GM12878 (cell line): Measurements from ENCODE around the gene TUBB4B. TPM values are rescaled to one million over a fixed set of nuclear protein-coding genes. Genes with fewer than 3 reads are reported as not detected.

Experiments
- ATAC-seq: fragments of 200-7000 bp; cut with Tn5 transposase; 3 replicates; pipeline ENCODE4 v1.9.1; 2020; ENCODE audit warnings: mild to moderate bottlenecking, moderate library complexity
- BruUV-seq: library from RNA; stranded (reverse); fragments of 400-500 nt; replicated peaks from 2 replicates; lab custom pipeline; 2021; lab: Mats Ljungman, UMichigan
- CTCF ChIA-PET: fragments of 300-600 bp; sonication (Branson Sonifier 250); formaldehyde crosslinking; extraction: SDS; loops from one replicate; lab custom pipeline; 2021; ENCODE audit warnings: inconsistent platforms; lab: Yijun Ruan, JAX
- POLR2A ChIA-PET: fragments of 350-600 bp; formaldehyde crosslinking; extraction: SDS; loops from one replicate; lab custom pipeline; 2021; ENCODE audit warnings: inconsistent platforms; lab: Charles Lee
- RAD21 ChIA-PET: fragments of 300-600 bp; sonication (Branson Sonifier 250); formaldehyde crosslinking; loops from one replicate; lab custom pipeline; 2023; ENCODE audit warnings: antibody characterized with exemption; ENCODE audit not compliant: unreplicated experiment; lab: Charles Lee
- SMC1A ChIA-PET: fragments of 300-600 bp; sonication (Branson Sonifier 250); formaldehyde crosslinking; loops from one replicate; lab custom pipeline; 2023; ENCODE audit not compliant: unreplicated experiment, uncharacterized antibody; lab: Charles Lee
- DNase-seq: peaks from one replicate; pipeline ENCODE4 v3.0.0-alpha.2; 2011; ENCODE audit warnings: low read depth, low spot score
- FAIRE-seq: peaks from 3 replicates; lab custom pipeline; 2011; peaks lifted over from hg19 to GRCh38; lab: Jason Lieb, UNC
- H2AFZ ChIP-seq: 2 replicates; pipeline ENCODE4 v1.6.0; 2011; ENCODE audit warnings: low read depth, low read length, control low read depth; ENCODE audit not compliant: control insufficient read depth
- H3K27ac ChIP-seq: 2 replicates; pipeline ENCODE4 v1.5.1; 2011; ENCODE audit warnings: control low read depth; ENCODE audit not compliant: control insufficient read depth, insufficient read depth
- H3K27me3 ChIP-seq, 2 experiments: replicated peaks in 1 of 2; 2 replicates each; pipeline versions ENCODE4 v1.6.0 to v1.6.1; 2011; ENCODE audit warnings: low read length in 1 of 2; ENCODE audit not compliant: control insufficient read depth in 2 of 2, insufficient read depth in 2 of 2
- H3K36me3 ChIP-seq, 2 experiments: 2 replicates each; pipeline ENCODE4 v1.5.1; 2011; ENCODE audit warnings: low read length in 1 of 2; ENCODE audit not compliant: control insufficient read depth in 2 of 2, insufficient read depth in 2 of 2
- H3K4me1 ChIP-seq: 2 replicates; pipeline ENCODE4 v1.6.1; 2011; ENCODE audit warnings: mild to moderate bottlenecking, low read length, moderate library complexity, mixed read lengths; ENCODE audit not compliant: control insufficient read depth, insufficient read depth
- H3K4me2 ChIP-seq: 2 replicates; pipeline ENCODE4 v1.6.0; 2011; ENCODE audit warnings: control low read depth; ENCODE audit not compliant: control insufficient read depth, insufficient read depth
- H3K4me3 ChIP-seq: fragments of 200-600 bp; sonication (generic); 2 replicates; pipeline ENCODE4 v1.5.1; 2016
- H3K79me2 ChIP-seq: 2 replicates; pipeline ENCODE4 v1.6.0; 2011; ENCODE audit warnings: low read length; ENCODE audit not compliant: control insufficient read depth, insufficient read depth
- H3K9ac ChIP-seq: 2 replicates; pipeline ENCODE4 v1.8.0; 2011; ENCODE audit warnings: low read length, control low read depth, mixed read lengths; ENCODE audit not compliant: control insufficient read depth, insufficient read depth
- H3K9me3 ChIP-seq: replicated peaks from 3 replicates; pipeline ENCODE4 v1.5.1; 2011; ENCODE audit warnings: mild to moderate bottlenecking, low read length; ENCODE audit not compliant: control insufficient read depth, insufficient read depth
- H4K20me1 ChIP-seq: 2 replicates; pipeline ENCODE4 v1.6.0; 2011; ENCODE audit not compliant: control insufficient read depth, insufficient read depth
- CHD1 ChIP-seq: IDR thresholded peaks from 2 replicates; pipeline ENCODE4 v1.6.1; 2012; ENCODE audit warnings: low read depth, low read length, improper control_type of control experiment
- CHD2 ChIP-seq: IDR thresholded peaks from 2 replicates; pipeline ENCODE4 v1.6.1; 2011; ENCODE audit warnings: low read depth, low read length, improper control_type of control experiment, borderline replicate concordance
- CTCF ChIP-seq, 3 experiments: IDR thresholded peaks in 2 of 3; conservative IDR thresholded peaks in 1 of 3; 2 replicates each; pipeline ENCODE4 v1.5.1; 2011; ENCODE audit warnings: low read depth in 3 of 3, low read length in 3 of 3, mild to moderate bottlenecking in 3 of 3, control low read depth in 2 of 3, moderate library complexity in 2 of 3, inconsistent platforms in 1 of 3, mixed read lengths in 1 of 3; ENCODE audit not compliant: control insufficient read depth in 2 of 3, insufficient read depth in 1 of 3; ENCODE audit errors: extremely low read depth in 1 of 3
- GATAD2B ChIP-seq: fragments of 450-650 bp; conservative IDR thresholded peaks from 2 replicates; pipeline ENCODE4 v1.6.1; 2017; ENCODE audit warnings: low read depth, mild to moderate bottlenecking, moderate library complexity
- JUND ChIP-seq: IDR thresholded peaks from 2 replicates; pipeline ENCODE4 v1.6.1; 2012; ENCODE audit warnings: low read depth, mild to moderate bottlenecking, low read length, improper control_type of control experiment, moderate library complexity
- LARP7 ChIP-seq: fragments of 450-650 bp; IDR thresholded peaks from 2 replicates; pipeline ENCODE4 v1.6.1; 2017; ENCODE audit warnings: mild to moderate bottlenecking
- NFIC ChIP-seq: IDR thresholded peaks from 2 replicates; pipeline ENCODE4 v1.6.1; 2012; ENCODE audit warnings: low read depth, mild to moderate bottlenecking, inconsistent platforms, low read length, moderate library complexity
- NRF1 ChIP-seq: conservative IDR thresholded peaks from 2 replicates; pipeline ENCODE4 v1.6.1; 2011; ENCODE audit warnings: mild to moderate bottlenecking, low read depth, low read length, improper control_type of control experiment
- POU2F2 ChIP-seq: IDR thresholded peaks from 3 replicates; pipeline ENCODE4 v1.6.1; 2011; ENCODE audit warnings: low read depth, mild to moderate bottlenecking, low read length, borderline replicate concordance
- RAD21 ChIP-seq: IDR thresholded peaks from 2 replicates; pipeline ENCODE4 v1.6.1; 2011; ENCODE audit warnings: mild to moderate bottlenecking, low read depth, low read length, moderate library complexity; ENCODE audit not compliant: insufficient read depth
- RB1 ChIP-seq: fragments of 450-650 bp; formaldehyde crosslinking; IDR thresholded peaks from 2 replicates; pipeline ENCODE4 v1.6.1; 2017; ENCODE audit warnings: mild to moderate bottlenecking, borderline replicate concordance
- RFX5 ChIP-seq: IDR thresholded peaks from 2 replicates; pipeline ENCODE4 v1.6.1; 2011; ENCODE audit warnings: low read depth, low read length, improper control_type of control experiment
- SMC3 ChIP-seq: IDR thresholded peaks from 2 replicates; pipeline ENCODE4 v1.6.1; 2011; ENCODE audit warnings: low read length, improper control_type of control experiment, borderline replicate concordance
- SUPT20H ChIP-seq: IDR thresholded peaks from 2 replicates; pipeline ENCODE4 v1.6.1; 2011; ENCODE audit warnings: low read depth, mild to moderate bottlenecking, low read length, moderate library complexity, borderline replicate concordance; ENCODE audit not compliant: control insufficient read depth
- ZNF274 ChIP-seq: IDR thresholded peaks from one replicate; pipeline ENCODE4 v1.8.0; 2011; ENCODE audit not compliant: insufficient read length, insufficient read depth
- WGBS: methylation state at CpG from one replicate; pipeline ENCODE4 v1.1.6; 2016; ENCODE audit warnings: low lambda C conversion rate; ENCODE audit not compliant: insufficient replicate concordance, insufficient coverage; ENCODE audit errors: missing lambda C conversion rate; 5-methylcytosine and 5-hydroxymethylcytosine counted together
- in situ Hi-C: fragments of 300-500 bp; cut with MboI; formaldehyde crosslinking; loops from 9 replicates; pipeline ENCODE4 v1.14.3; 2018; ENCODE audit warnings: mixed read lengths
- intact Hi-C: fragments of 100-400 bp; cut with micrococcal nuclease; formaldehyde crosslinking; loops from one replicate; pipeline ENCODE4 v1.14.2; 2022; ENCODE audit not compliant: unreplicated experiment
- polyA plus RNA-seq, 11 experiments: library from polyadenylated mRNA; depleted of rRNA in 4 of 11; unstranded in 6 of 11; stranded (reverse) in 5 of 11; fragments of >200 nt; fragmentation: Nextera tagmentation in 4 of 11; fragmentation: Illumina TruSeq in 1 of 11; extraction: Ambion mirVana in 4 of 11; extraction: Trizol in 1 of 11; gene quantifications; 1 replicate in 1 of 11; 2 replicates in 10 of 11; pipeline versions ENCODE4 v1.2.1 to v1.2.3, GENCODE V29; 2011 to 2016; ENCODE audit warnings: inconsistent platforms in 2 of 11, missing spikeins in 2 of 11, low read depth in 1 of 11
- total RNA-seq, 4 experiments: library from RNA; depleted of rRNA in 3 of 4; stranded (reverse); fragments of >200 nt in 3 of 4; fragmentation: Illumina TruSeq in 1 of 4; extraction: Trizol in 1 of 4; gene quantifications; 2 replicates each; pipeline versions ENCODE4 v1.2.1 to v1.2.3, GENCODE V29; 2013 to 2021
- TF ChIP-seq, protein P1 (sequence below): fragments of 450-650 bp; formaldehyde crosslinking; IDR thresholded peaks from 2 replicates; pipeline ENCODE4 v1.4.0; 2022; ENCODE audit warnings: mild to moderate bottlenecking, moderate library complexity
- TF ChIP-seq, protein P2 (sequence below): IDR thresholded peaks from 2 replicates; pipeline ENCODE4 v1.6.1; 2012; ENCODE audit warnings: low read depth, low read length, improper control_type of control experiment

The TUBB4B gene
- total and polyA plus RNA-seq, 10 of the 15 experiments (the other 5 are each of a cell fraction or from before 2014, with no cell fraction given): 23.0 to 532 (median 254) TPM

GRCh38 chr9:137227054-137227852 is 13.8 kb upstream of the TUBB4B start, which contains the start of gene RNF224:
RNF224 (plus strand) TSS chr9:137227502; CDS start chr9:137228336, 834 bp downstream.
- H2AFZ ChIP-seq: no peak within 1 kb of the TSS
- no peaks in the 10 kb centered on the region for H3K36me3 ChIP-seq
- no peak within 1 kb of the TSS for H3K27ac ChIP-seq
- no peak within 1 kb of the TSS for H3K4me2 ChIP-seq
- no peaks in the 10 kb centered on the region for H4K20me1 ChIP-seq
- no peak for DNase-seq
- ChIA-PET POLR2A (interaction anchor here (0.6 to 1.5 kb wide), 6 partner anchors 25 to 131 kb away, joined by 3 to 6 read pairs (median 4); no protein-coding TSS in a partner anchor), SMC1A (interaction anchor here (0.6 to 3.3 kb wide), 5 partner anchors 100 to 180 kb away, joined by 3 to 11 read pairs (median 3); partner anchors contain the start of gene DPP7), CTCF (interaction anchor here (0.6 to 6.4 kb wide), 24 partner anchors 12 to 276 kb away, joined by 3 to 52 read pairs (median 4); partner anchors contain the start of genes ANAPC2, LRRC26, SSNA1 and TUBB4B), RAD21 (interaction anchor here (0.6 to 1.9 kb wide), 11 partner anchors 29 to 181 kb away, joined by 3 to 10 read pairs (median 4); partner anchors contain the start of genes DPP7 and SSNA1)
- peak; percentile 89 for FAIRE-seq
- WGBS: 48% methylated on average over 25 of the region's 25 CpGs
- in situ Hi-C loops (loop anchor here (5.0 kb wide), 1 partner anchor 105 kb away; no protein-coding TSS in a partner anchor), intact Hi-C loops (loop anchor here (1.0 to 10.0 kb wide), 2 partner anchors 109 to 182 kb away; partner anchors contain the start of gene NPDC1)
- ATAC-seq: peak; percentile 70
- no peaks in the 10 kb centered on the region for H3K27me3 ChIP-seq
- H3K9me3 ChIP-seq: no peaks in the 10 kb centered on the region
- peaks cover 16% of the 10 kb centered on the region for H3K4me1 ChIP-seq
- H3K4me3 ChIP-seq: no peak within 1 kb of the TSS
- H3K9ac ChIP-seq: no peak within 1 kb of the TSS
- BruUV-seq: no TSS peak
- no peaks in the 10 kb centered on the region for H3K79me2 ChIP-seq
- TF ChIP-seq CHD2 (peak; percentile 51; the same call in 1 of the 2 replicates), NRF1 (no peak; the same call in 1 of the 2 replicates), CTCF (IDR thresholded peaks at IDR 0.05 in 2 of 3, conservative IDR thresholded peaks at IDR 0.05 in 1 of 3; ENCODE audit: control insufficient read depth in 2 of 3, extremely low read depth in 1 of 3, insufficient read depth in 1 of 3, low read depth in 3 of 3, low read length in 3 of 3) (peak; percentile 91 to 98 (median 92); a peak in 5 of 6 replicates), POU2F2 (no peak), ZNF274 (no peak), SUPT20H (no peak), GATAD2B (peak; percentile 67), RFX5 (no peak), RAD21 (peak; percentile 86), LARP7 (peak; percentile 67), JUND (no peak), RB1 (peak; percentile 71; the same call in 1 of the 2 replicates), NFIC (no peak), SMC3 (peak; percentile 98), CHD1 (no peak)
- TF ChIP-seq, protein P1, sequence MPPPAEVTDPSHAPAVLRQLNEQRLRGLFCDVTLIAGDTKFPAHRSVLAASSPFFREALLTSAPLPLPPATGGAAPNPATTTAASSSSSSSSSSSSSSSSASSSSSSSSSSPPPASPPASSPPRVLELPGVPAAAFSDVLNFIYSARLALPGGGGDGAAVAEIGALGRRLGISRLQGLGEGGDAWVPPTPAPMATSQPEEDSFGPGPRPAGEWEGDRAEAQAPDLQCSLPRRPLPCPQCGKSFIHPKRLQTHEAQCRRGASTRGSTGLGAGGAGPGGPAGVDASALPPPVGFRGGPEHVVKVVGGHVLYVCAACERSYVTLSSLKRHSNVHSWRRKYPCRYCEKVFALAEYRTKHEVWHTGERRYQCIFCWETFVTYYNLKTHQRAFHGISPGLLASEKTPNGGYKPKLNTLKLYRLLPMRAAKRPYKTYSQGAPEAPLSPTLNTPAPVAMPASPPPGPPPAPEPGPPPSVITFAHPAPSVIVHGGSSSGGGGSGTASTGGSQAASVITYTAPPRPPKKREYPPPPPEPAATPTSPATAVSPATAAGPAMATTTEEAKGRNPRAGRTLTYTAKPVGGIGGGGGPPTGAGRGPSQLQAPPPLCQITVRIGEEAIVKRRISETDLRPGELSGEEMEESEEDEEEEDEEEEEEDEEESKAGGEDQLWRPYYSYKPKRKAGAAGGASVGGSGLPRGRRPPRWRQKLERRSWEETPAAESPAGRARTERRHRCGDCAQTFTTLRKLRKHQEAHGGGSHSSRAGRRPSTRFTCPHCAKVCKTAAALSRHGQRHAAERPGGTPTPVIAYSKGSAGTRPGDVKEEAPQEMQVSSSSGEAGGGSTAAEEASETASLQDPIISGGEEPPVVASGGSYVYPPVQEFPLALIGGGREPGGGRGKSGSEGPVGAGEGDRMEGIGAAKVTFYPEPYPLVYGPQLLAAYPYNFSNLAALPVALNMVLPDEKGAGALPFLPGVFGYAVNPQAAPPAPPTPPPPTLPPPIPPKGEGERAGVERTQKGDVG: no peak
- TF ChIP-seq, protein P2, sequence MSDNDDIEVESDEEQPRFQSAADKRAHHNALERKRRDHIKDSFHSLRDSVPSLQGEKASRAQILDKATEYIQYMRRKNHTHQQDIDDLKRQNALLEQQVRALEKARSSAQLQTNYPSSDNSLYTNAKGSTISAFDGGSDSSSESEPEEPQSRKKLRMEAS: peak; percentile 53; the same call in 1 of the 2 replicates
